Esophagus squamous epithelium (tissue), 4 donors: ENCODE results near the gene STMN3.

Source experiments
- POLR2A ChIP-seq, 4 donors: fragments of 450-650 bp; IDR thresholded peaks; one replicate each; pipeline ENCODE4 v1.6.1; 2017; ENCODE audit warnings: antibody characterized with exemption in 4 of 4, mild to moderate bottlenecking in 4 of 4, moderate library complexity in 3 of 4
- TF ChIP-seq, protein P1 (sequence below), 6 experiments: fragments of 450-650 bp in 4 of 6; fragments of 200-600 bp in 2 of 6; sonication (generic) in 2 of 6; IDR thresholded peaks; one replicate each; pipeline ENCODE4 v1.5.1; 2016 to 2019; ENCODE audit warnings: antibody characterized with exemption in 6 of 6, mild to moderate bottlenecking in 4 of 6, moderate library complexity in 4 of 6

DNA sequence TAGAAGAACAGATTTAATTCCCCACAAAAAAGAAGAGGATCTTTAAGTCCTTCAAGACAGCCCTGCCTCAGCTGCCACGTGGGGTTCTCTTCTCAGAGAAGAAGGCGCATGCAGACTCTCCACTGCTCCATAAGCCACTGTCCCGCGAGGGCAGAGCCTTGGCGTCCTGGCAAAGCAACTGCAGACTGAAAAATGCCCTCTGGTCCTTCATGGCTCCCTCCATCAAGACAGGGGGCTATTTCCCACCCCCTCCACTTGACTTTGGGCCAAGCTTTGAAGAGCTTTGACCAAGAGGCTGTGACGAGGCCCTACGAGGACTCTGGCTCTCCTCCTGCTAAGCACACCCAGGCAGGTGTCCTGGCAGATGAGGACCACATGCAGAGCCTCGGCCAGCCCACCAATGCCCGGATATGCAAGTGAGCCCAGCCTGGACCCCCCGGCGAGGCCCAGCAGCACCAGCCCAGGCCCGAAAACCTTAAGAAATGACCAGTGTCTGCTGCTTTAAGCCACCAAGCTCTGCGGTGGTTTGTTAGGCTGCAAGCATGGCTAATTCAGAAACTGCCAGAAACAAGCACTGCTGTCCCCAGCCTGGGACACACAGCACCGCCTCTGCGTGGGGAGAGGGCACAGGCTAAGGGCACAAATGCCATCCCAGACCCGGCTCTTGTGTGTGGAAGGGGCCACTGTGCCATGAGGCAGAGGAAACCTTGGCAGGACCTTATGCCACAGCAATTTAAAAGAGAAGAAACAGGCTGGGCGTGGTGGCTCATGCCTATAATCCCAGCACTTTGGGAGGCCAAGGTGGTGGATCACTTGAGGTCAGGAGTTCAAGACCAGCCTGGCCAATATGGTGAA lies 42.4 kb downstream of the STMN3 start:
- TF ChIP-seq, protein P1, sequence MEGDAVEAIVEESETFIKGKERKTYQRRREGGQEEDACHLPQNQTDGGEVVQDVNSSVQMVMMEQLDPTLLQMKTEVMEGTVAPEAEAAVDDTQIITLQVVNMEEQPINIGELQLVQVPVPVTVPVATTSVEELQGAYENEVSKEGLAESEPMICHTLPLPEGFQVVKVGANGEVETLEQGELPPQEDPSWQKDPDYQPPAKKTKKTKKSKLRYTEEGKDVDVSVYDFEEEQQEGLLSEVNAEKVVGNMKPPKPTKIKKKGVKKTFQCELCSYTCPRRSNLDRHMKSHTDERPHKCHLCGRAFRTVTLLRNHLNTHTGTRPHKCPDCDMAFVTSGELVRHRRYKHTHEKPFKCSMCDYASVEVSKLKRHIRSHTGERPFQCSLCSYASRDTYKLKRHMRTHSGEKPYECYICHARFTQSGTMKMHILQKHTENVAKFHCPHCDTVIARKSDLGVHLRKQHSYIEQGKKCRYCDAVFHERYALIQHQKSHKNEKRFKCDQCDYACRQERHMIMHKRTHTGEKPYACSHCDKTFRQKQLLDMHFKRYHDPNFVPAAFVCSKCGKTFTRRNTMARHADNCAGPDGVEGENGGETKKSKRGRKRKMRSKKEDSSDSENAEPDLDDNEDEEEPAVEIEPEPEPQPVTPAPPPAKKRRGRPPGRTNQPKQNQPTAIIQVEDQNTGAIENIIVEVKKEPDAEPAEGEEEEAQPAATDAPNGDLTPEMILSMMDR (IDR thresholded peaks at IDR 0.05), result no peak
- no peak for TF ChIP-seq POLR2A (IDR thresholded peaks at IDR 0.05)
